OCI-LY3 (cell line): Measurements from ENCODE around the gene SNPH.

Experiments used
- H2AFZ ChIP-seq: fragments of 200-600, 300-600 bp; shearing (Covaris generic); 2 replicates; pipeline ENCODE4 v1.6.0; 2014; ENCODE audit warnings: antibody characterized with exemption, low read depth, low read length
- H3K27ac ChIP-seq: fragments of 200-600, 300-600 bp; sonication (generic); 2 replicates; pipeline ENCODE4 v1.5.1; 2014; ENCODE audit warnings: mild to moderate bottlenecking, low read length, moderate library complexity, mixed read lengths
- H3K27me3 ChIP-seq: fragments of 200-600, 300-600 bp; sonication (generic); 2 replicates; pipeline ENCODE4 v1.6.1; 2014; ENCODE audit warnings: low read depth, low read length, mixed read lengths
- H3K36me3 ChIP-seq: fragments of 200-600, 300-600 bp; sonication (generic); replicated peaks from 2 replicates; pipeline ENCODE3; 2014; ENCODE audit warnings: low read depth, low read length, mixed read lengths
- H3K4me1 ChIP-seq: fragments of 300-600, 200-600 bp; sonication (generic); 2 replicates; pipeline ENCODE4 v1.6.1; 2014; ENCODE audit warnings: low read length, mixed read lengths
- H3K4me2 ChIP-seq: fragments of 200-600, 300-600 bp; sonication (generic); 2 replicates; pipeline ENCODE4 v1.6.1; 2014; ENCODE audit warnings: low read length, mixed read lengths
- H3K4me3 ChIP-seq: fragments of 300-600, 200-600 bp; sonication (generic); 2 replicates; pipeline ENCODE4 v1.5.1; 2014; ENCODE audit warnings: antibody characterized with exemption, mild to moderate bottlenecking, low read length, moderate library complexity
- H3K79me2 ChIP-seq: fragments of 300-600, 200-600 bp; shearing (Covaris generic); 2 replicates; pipeline ENCODE4 v1.6.1; 2014; ENCODE audit warnings: mild to moderate bottlenecking, low read length, mixed read lengths
- H3K9ac ChIP-seq: fragments of 300-600, 200-600 bp; shearing (Covaris generic); 2 replicates; pipeline ENCODE4 v1.6.0; 2014; ENCODE audit warnings: mild to moderate bottlenecking, low read length, moderate library complexity
- H3K9me3 ChIP-seq: fragments of 200-600, 300-600 bp; shearing (Covaris generic); 2 replicates; pipeline ENCODE4 v1.6.1; 2014; ENCODE audit warnings: low read length, mixed read lengths; ENCODE audit not compliant: insufficient read depth
- H4K20me1 ChIP-seq: fragments of 200-600, 300-600 bp; sonication (generic); 2 replicates; pipeline ENCODE4 v1.6.1; 2016; ENCODE audit warnings: low read length, mixed read lengths; ENCODE audit not compliant: insufficient read depth
- CTCF ChIP-seq: fragments of 200-600, 300-600 bp; sonication (generic); IDR thresholded peaks from 2 replicates; pipeline ENCODE4 v1.5.1; 2014; ENCODE audit warnings: antibody characterized with exemption, low read length, low read depth
- EZH2phosphoT487 ChIP-seq: fragments of 200-600 bp; shearing (Covaris generic); IDR thresholded peaks from 2 replicates; pipeline ENCODE4 v1.6.1; 2018; ENCODE audit warnings: antibody characterized with exemption, mixed run types, low read depth

Gene SNPH

GRCh38 chr20:1275919-1276318 is 9.8 kb downstream of the SNPH start:
- Histone ChIP-seq H3K9me3 (no peaks in the 10 kb centered on the region), H3K27ac (no peak overlapping the region), H3K4me2 (no peak overlapping the region), H3K27me3 (no peaks in the 10 kb centered on the region), H3K4me3 (no peak overlapping the region), H3K9ac (no peak overlapping the region), H3K79me2 (no peaks in the 10 kb centered on the region), H3K4me1 (peaks cover 7% of the 10 kb centered on the region), H4K20me1 (no peaks in the 10 kb centered on the region; the same call in 1 of the 2 replicates), H3K36me3 (no peaks in the 10 kb centered on the region), H2AFZ (no peak overlapping the region)
- TF ChIP-seq CTCF: no peak
- no peak for TF ChIP-seq EZH2phosphoT487

- H3K4me2 ChIP-seq: no peak overlapping the region
- H3K4me1 ChIP-seq: peaks cover 7% of the 10 kb centered on the region
Observed at GRCh38 chr20:1277529-1278322, 11.6 kb downstream of the SNPH start.

GRCh38 chr20:1278993-1279392 is 12.9 kb downstream of the SNPH start:
- H3K79me2 ChIP-seq: no peaks in the 10 kb centered on the region
- no peak overlapping the region for H3K27ac ChIP-seq
- H3K9ac ChIP-seq: no peak overlapping the region
- H3K27me3 ChIP-seq: no peaks in the 10 kb centered on the region
- H3K9me3 ChIP-seq: no peaks in the 10 kb centered on the region
- peaks cover 7% of the 10 kb centered on the region for H3K4me1 ChIP-seq
- H2AFZ ChIP-seq: no peak overlapping the region
- no peaks in the 10 kb centered on the region for H3K36me3 ChIP-seq
- H4K20me1 ChIP-seq: no peaks in the 10 kb centered on the region; the same call in 1 of the 2 replicates
- H3K4me3 ChIP-seq: no peak overlapping the region
- TF ChIP-seq EZH2phosphoT487 (no peak), CTCF (no peak)
- H3K4me2 ChIP-seq: no peak overlapping the region

More at GRCh38 chr20:1277529-1278322, 11.6 kb downstream of the SNPH start:
- Histone ChIP-seq H2AFZ (no peak overlapping the region), H3K36me3 (no peaks in the 10 kb centered on the region), H3K79me2 (no peaks in the 10 kb centered on the region), H4K20me1 (no peaks in the 10 kb centered on the region; the same call in 1 of the 2 replicates), H3K9me3 (no peaks in the 10 kb centered on the region), H3K9ac (no peak overlapping the region), H3K27ac (no peak overlapping the region), H3K27me3 (no peaks in the 10 kb centered on the region), H3K4me3 (no peak overlapping the region)
- TF ChIP-seq EZH2phosphoT487: no peak
- TF ChIP-seq CTCF: no peak

GRCh38 chr20:1280195-1281102 is 14.4 kb downstream of the SNPH start:
- H3K36me3 ChIP-seq: no peaks in the 10 kb centered on the region
- no peaks in the 10 kb centered on the region; the same call in 1 of the 2 replicates for H4K20me1 ChIP-seq
- H3K79me2 ChIP-seq: no peaks in the 10 kb centered on the region
- H3K9ac ChIP-seq: no peak overlapping the region
- H3K9me3 ChIP-seq: no peaks in the 10 kb centered on the region
- no peak for TF ChIP-seq EZH2phosphoT487
- TF ChIP-seq CTCF: no peak
- H3K4me1 ChIP-seq: peaks cover 7% of the 10 kb centered on the region
- H3K27ac ChIP-seq: no peak overlapping the region
- no peaks in the 10 kb centered on the region for H3K27me3 ChIP-seq
- no peak overlapping the region for H3K4me2 ChIP-seq
- H3K4me3 ChIP-seq: no peak overlapping the region
- H2AFZ ChIP-seq: no peak overlapping the region
